HEK293 (cell line): ENCODE results near the gene IGLON5.

Experiments
- CTCF ChIA-PET: fragments of 350-600 bp; formaldehyde crosslinking; extraction: SDS; loops from one replicate; lab custom pipeline; 2021; ENCODE audit warnings: antibody characterized with exemption; lab: Yijun Ruan, JAX
- POLR2A ChIA-PET: fragments of 300-600 bp; formaldehyde crosslinking; extraction: SDS; loops from one replicate; lab custom pipeline; 2020; ENCODE audit warnings: antibody characterized with exemption, inconsistent platforms; lab: Yijun Ruan, JAX
- H3K27ac ChIP-seq: fragments of 200-500 bp; sonication (Bioruptor generic); 2 replicates; pipeline ENCODE4 v1.5.1; 2014; ENCODE audit warnings: low read depth, low read length, control low read depth, inconsistent platforms; ENCODE audit errors: extremely low read depth
- H3K36me3 ChIP-seq, 2 experiments: fragments of 200-500 bp in 1 of 2; sonication (Bioruptor generic) in 1 of 2; 1 replicate in 1 of 2; 2 replicates in 1 of 2; pipeline ENCODE4 v1.5.1; 2014 to 2017; ENCODE audit warnings: inconsistent platforms in 2 of 2, low read length in 2 of 2; ENCODE audit not compliant: control insufficient read depth in 2 of 2, insufficient read depth in 1 of 2
- H3K4me1 ChIP-seq: fragments of 200-500 bp; sonication (Bioruptor generic); 2 replicates; pipeline ENCODE4 v1.5.1; 2014; ENCODE audit warnings: mild to moderate bottlenecking, low read length, inconsistent platforms; ENCODE audit not compliant: control insufficient read depth, insufficient read depth
- H3K4me3 ChIP-seq: 2 replicates; pipeline ENCODE4 v1.5.1; 2011; ENCODE audit warnings: low read depth, mild to moderate bottlenecking, control low read depth, low read length, moderate library complexity
- H3K9me3 ChIP-seq: fragments of 200-500 bp; sonication (Bioruptor generic); 2 replicates; pipeline ENCODE4 v1.5.1; 2014; ENCODE audit warnings: low read depth, low read length, inconsistent platforms; ENCODE audit not compliant: control insufficient read depth, insufficient read depth
- CTCF ChIP-seq: fragments of 450-650 bp; formaldehyde crosslinking; IDR thresholded peaks from 2 replicates; pipeline ENCODE4 v1.5.1; 2016; ENCODE audit warnings: missing biosample characterization, missing genetic modification characterization
- HOXD13 ChIP-seq: sonication (generic); formaldehyde crosslinking; IDR thresholded peaks from 2 replicates; pipeline ENCODE4 v1.8.0; 2022; ENCODE audit warnings: missing genetic modification reagents, borderline replicate concordance
- MZF1 ChIP-seq: fragments of 450-650 bp; formaldehyde crosslinking; IDR thresholded peaks from 2 replicates; pipeline ENCODE4 v1.5.1; 2017; ENCODE audit warnings: missing biosample characterization, missing genetic modification characterization, borderline replicate concordance
- ZEB2 ChIP-seq: fragments of 450-650 bp; formaldehyde crosslinking; IDR thresholded peaks from 2 replicates; pipeline ENCODE4 v1.5.1; 2016; ENCODE audit warnings: missing biosample characterization, missing genetic modification characterization
- ZFP37 ChIP-seq: fragments of 450-650 bp; formaldehyde crosslinking; IDR thresholded peaks from 2 replicates; pipeline ENCODE4 v1.5.1; 2016; ENCODE audit warnings: missing biosample characterization, missing genetic modification characterization
- ZFP41 ChIP-seq: fragments of 450-650 bp; formaldehyde crosslinking; IDR thresholded peaks from 2 replicates; pipeline ENCODE4 v1.5.1; 2016; ENCODE audit warnings: missing biosample characterization, missing genetic modification characterization, borderline replicate concordance
- ZNF121 ChIP-seq: fragments of 450-650 bp; formaldehyde crosslinking; IDR thresholded peaks from 2 replicates; pipeline ENCODE4 v1.5.1; 2016; ENCODE audit warnings: missing biosample characterization, missing genetic modification characterization
- ZNF138 ChIP-seq: fragments of 450-650 bp; formaldehyde crosslinking; IDR thresholded peaks from 2 replicates; pipeline ENCODE4 v1.5.1; 2016; ENCODE audit warnings: missing biosample characterization, missing genetic modification characterization, borderline replicate concordance
- ZNF140 ChIP-seq: fragments of 450-650 bp; formaldehyde crosslinking; IDR thresholded peaks from 2 replicates; pipeline ENCODE4 v1.5.1; 2016; ENCODE audit warnings: missing biosample characterization, missing genetic modification characterization
- ZNF175 ChIP-seq: fragments of 450-650 bp; formaldehyde crosslinking; IDR thresholded peaks from 2 replicates; pipeline ENCODE4 v1.5.1; 2016; ENCODE audit warnings: missing biosample characterization, missing genetic modification characterization
- ZNF211 ChIP-seq: fragments of 450-650 bp; formaldehyde crosslinking; IDR thresholded peaks from 2 replicates; pipeline ENCODE4 v1.5.1; 2016; ENCODE audit warnings: low read depth, missing biosample characterization, missing genetic modification characterization
- ZNF221 ChIP-seq: fragments of 450-650 bp; formaldehyde crosslinking; IDR thresholded peaks from 2 replicates; pipeline ENCODE4 v1.5.1; 2017; ENCODE audit warnings: missing biosample characterization, missing genetic modification characterization, borderline replicate concordance
- ZNF391 ChIP-seq: fragments of 450-650 bp; formaldehyde crosslinking; IDR thresholded peaks from 2 replicates; pipeline ENCODE4 v1.5.1; 2016; ENCODE audit warnings: low read depth, missing biosample characterization, missing genetic modification characterization, borderline replicate concordance
- ZNF704 ChIP-seq: fragments of 450-650 bp; formaldehyde crosslinking; IDR thresholded peaks from 2 replicates; pipeline ENCODE4 v1.5.1; 2016; ENCODE audit warnings: missing biosample characterization, missing genetic modification characterization
- ZSCAN5A ChIP-seq: fragments of 450-650 bp; formaldehyde crosslinking; IDR thresholded peaks from 2 replicates; pipeline ENCODE4 v1.5.1; 2016; ENCODE audit warnings: missing biosample characterization, missing genetic modification characterization
- TF ChIP-seq, protein P1 (sequence below): fragments of 450-650 bp; formaldehyde crosslinking; IDR thresholded peaks from 2 replicates; pipeline ENCODE4 v1.5.1; 2016; ENCODE audit warnings: missing biosample characterization, missing genetic modification characterization, low read depth
- TF ChIP-seq, protein P2 (sequence below): fragments of 450-650 bp; formaldehyde crosslinking; IDR thresholded peaks from 2 replicates; pipeline ENCODE4 v1.5.1; 2016; ENCODE audit warnings: missing biosample characterization, missing genetic modification characterization
- TF ChIP-seq, protein P3 (sequence below): sonication (generic); formaldehyde crosslinking; IDR thresholded peaks from 2 replicates; pipeline ENCODE4 v1.8.1; 2022; ENCODE audit warnings: mild to moderate bottlenecking, moderate library complexity, missing genetic modification reagents

IGLON5 gene

DNA sequence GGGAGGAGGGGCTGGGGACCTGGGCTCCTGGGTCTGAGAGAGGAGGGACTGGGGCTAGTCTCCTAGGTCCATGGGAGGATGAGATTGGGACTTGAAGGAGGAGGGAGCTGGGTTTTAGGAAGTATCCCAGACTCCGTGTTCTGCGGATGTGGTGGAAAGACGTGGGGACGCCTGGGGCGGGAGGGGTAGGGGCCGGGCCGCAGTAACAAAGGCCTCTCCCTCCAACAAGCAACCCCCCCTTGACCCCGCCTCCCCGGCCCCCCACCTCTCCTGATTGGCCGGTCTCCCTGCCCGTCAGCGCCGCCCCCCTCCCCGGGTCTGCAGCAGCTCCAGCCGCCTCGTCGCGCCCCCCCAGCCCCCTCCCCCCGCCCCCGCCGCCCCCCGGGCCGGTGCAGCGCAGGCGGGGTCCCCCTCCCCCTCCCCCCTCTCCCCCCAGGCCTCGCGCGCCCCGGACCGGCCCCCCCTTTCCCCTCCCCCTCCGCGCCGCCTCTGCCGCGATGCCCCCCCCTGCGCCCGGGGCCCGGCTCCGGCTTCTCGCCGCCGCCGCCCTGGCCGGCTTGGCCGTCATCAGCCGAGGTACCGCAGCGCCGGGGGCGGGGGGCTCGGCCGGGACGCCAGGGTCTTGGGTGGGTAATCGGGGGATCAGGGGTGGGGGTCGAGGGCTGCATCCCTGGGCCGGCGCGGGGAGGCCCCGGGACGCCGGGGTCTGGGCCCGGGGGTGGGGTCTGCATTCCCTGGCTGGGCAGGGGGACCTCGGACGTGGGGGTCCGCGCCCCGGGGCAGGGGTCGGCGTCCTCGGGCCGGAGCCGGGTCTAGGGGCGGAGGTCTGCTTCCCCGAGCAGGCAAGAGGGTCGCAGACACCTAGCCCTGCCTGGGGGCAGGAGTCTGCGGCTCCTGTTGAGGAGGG is at the start of gene IGLON5:
TSS of gene IGLON5 (plus strand) at position 294 of the 907 bp plus-strand sequence. CDS start at position 498, 204 bp downstream.
- POLR2A ChIA-PET, result no interaction called here
- H3K36me3 ChIP-seq, result no peaks in the 10 kb centered on the region; a peak in 1 of 3 replicates
- CTCF ChIA-PET, result no interaction called here
- H3K4me3 ChIP-seq, result no peak within 1 kb of the TSS
- H3K9me3 ChIP-seq, result no peaks in the 10 kb centered on the region
- no peak within 1 kb of the TSS for H3K27ac ChIP-seq
- TF ChIP-seq ZNF391 (tag by site-specific recombination) (no peak), ZNF121 (tag by site-specific recombination) (no peak)
- TF ChIP-seq, all 188 proteins: peak for 0
- no peaks in the 10 kb centered on the region for H3K4me1 ChIP-seq

DNA sequence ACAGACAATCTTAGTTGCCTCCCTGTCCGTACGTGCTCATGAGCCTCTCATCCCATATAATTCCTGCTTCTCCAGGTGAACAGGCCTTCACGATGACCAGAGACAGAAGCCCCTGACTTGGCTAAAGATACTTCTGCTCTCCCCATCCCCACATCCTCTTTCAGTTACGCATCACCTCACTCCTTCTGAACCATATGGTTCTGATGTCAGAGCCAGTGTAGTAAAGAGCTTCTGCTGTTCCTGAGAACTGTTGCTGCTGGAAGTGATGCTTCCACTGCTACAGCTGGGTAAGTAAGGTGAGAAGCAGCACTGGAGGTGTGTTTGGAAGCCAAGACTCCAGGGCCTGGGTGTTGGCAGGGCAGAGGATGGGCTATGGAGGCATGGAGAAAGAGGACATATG is 47.6 kb upstream of the IGLON5 start:
- TF ChIP-seq, protein P1, sequence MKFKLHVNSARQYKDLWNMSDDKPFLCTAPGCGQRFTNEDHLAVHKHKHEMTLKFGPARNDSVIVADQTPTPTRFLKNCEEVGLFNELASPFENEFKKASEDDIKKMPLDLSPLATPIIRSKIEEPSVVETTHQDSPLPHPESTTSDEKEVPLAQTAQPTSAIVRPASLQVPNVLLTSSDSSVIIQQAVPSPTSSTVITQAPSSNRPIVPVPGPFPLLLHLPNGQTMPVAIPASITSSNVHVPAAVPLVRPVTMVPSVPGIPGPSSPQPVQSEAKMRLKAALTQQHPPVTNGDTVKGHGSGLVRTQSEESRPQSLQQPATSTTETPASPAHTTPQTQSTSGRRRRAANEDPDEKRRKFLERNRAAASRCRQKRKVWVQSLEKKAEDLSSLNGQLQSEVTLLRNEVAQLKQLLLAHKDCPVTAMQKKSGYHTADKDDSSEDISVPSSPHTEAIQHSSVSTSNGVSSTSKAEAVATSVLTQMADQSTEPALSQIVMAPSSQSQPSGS (tag by site-specific recombination), result no peak
- no peak for TF ChIP-seq ZNF211 (tag by site-specific recombination)
- TF ChIP-seq ZFP37 (tag by site-specific recombination), result no peak
- TF ChIP-seq, protein P2, sequence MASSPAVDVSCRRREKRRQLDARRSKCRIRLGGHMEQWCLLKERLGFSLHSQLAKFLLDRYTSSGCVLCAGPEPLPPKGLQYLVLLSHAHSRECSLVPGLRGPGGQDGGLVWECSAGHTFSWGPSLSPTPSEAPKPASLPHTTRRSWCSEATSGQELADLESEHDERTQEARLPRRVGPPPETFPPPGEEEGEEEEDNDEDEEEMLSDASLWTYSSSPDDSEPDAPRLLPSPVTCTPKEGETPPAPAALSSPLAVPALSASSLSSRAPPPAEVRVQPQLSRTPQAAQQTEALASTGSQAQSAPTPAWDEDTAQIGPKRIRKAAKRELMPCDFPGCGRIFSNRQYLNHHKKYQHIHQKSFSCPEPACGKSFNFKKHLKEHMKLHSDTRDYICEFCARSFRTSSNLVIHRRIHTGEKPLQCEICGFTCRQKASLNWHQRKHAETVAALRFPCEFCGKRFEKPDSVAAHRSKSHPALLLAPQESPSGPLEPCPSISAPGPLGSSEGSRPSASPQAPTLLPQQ (tag by site-specific recombination), result no peak
- TF ChIP-seq, protein P3, sequence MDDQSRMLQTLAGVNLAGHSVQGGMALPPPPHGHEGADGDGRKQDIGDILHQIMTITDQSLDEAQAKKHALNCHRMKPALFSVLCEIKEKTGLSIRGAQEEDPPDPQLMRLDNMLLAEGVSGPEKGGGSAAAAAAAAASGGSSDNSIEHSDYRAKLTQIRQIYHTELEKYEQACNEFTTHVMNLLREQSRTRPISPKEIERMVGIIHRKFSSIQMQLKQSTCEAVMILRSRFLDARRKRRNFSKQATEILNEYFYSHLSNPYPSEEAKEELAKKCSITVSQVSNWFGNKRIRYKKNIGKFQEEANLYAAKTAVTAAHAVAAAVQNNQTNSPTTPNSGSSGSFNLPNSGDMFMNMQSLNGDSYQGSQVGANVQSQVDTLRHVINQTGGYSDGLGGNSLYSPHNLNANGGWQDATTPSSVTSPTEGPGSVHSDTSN (CRISPR knock-in tag), result no peak
- TF ChIP-seq ZFP41 (tag by site-specific recombination), result no peak
- no peak for TF ChIP-seq ZNF140 (tag by site-specific recombination)
- no peak for TF ChIP-seq ZSCAN5A
- TF ChIP-seq ZEB2 (tag by site-specific recombination), result no peak
- TF ChIP-seq ZNF138 (tag by site-specific recombination), result no peak
- no peak for TF ChIP-seq MZF1 (tag by site-specific recombination)
- no peak for TF ChIP-seq HOXD13 (CRISPR knock-in tag)
- no peak for TF ChIP-seq ZNF221 (tag by site-specific recombination)
- TF ChIP-seq ZNF175, result no peak
- TF ChIP-seq CTCF, result no peak
- no peak for TF ChIP-seq ZNF704 (tag by site-specific recombination)
- Histone ChIP-seq H3K4me1 (no peaks in the 10 kb centered on the region), H3K27ac (no peak overlapping the region), H3K36me3 (no peaks in the 10 kb centered on the region), H3K4me3 (no peak overlapping the region), H3K9me3 (no peaks in the 10 kb centered on the region)
- ChIA-PET CTCF (interaction anchor here (0.7 to 1.4 kb wide), 2 partner anchors 105 to 132 kb away, joined by 4 to 6 read pairs; no protein-coding TSS in a partner anchor), POLR2A (no interaction called here)
